HG02884 (cell line): ENCODE data around the gene ARHGAP8.
"Not testable (repeated sequence)": the region's sequence is repeated elsewhere in the genome, so short reads cannot be mapped to it uniquely, and the experiment has no call there.

Experiments used
- ATAC-seq: cut with Tn5 transposase; IDR thresholded peaks from one replicate; pipeline ENCODE4 v1.9.1; 2021; ENCODE audit warnings: mild to moderate bottlenecking, moderate library complexity; ENCODE audit not compliant: unreplicated experiment

The ARHGAP8 gene

DNA sequence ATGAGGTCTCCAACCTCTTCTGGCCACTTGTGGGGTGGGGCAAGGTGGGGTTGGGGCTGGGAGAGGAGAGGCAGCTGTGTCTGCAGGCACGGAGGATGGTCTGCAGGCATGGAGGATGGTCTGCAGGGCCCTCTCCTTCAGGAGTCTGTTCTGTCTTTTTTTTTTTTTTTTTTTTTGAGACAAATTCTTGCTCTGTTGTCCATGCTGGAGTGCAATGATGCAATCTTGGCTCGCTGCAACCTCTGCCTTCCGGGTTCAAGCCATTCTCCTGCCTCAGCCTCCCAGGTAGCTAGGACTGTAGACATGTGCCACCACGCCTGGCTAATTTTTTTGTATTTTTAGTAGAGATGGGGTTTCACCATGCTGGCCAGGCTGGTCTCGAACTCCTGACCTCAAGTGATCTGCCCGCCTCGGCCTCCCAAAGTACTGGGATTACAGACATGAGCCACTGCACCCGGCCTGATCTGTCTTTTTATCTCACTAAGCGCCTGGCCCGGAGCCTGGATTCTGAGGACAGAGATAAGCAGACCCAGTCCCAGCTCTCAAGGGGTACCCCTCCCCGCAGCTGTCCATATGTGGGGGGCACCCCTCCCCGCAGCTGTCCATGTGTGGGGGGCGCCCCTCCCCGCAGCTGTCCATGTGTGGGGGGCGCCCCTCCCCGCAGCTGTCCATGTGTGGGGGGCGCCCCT lies 47.7 kb downstream of the ARHGAP8 start:
- ATAC-seq: not testable (repeated sequence)

DNA sequence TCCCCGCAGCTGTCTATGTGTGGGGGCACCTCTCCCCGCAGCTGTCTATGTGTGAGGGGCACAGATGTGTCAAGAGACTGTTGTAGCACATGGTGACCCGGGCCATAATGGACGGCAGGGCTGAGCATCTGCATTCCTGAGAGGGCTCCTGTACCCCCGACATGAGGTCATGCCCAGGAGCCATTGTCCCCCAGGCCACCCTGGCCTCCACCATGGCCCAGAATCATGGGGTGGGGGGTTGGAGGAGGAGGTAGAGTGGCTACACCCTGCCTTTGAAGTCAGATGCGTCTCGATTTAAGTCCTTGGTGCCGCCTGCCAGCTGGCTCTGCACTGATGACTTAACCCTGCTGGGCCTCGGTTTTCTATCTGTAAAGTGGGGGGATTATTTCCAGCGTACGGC lies 49.1 kb downstream of the ARHGAP8 start:
- no peak for ATAC-seq

DNA sequence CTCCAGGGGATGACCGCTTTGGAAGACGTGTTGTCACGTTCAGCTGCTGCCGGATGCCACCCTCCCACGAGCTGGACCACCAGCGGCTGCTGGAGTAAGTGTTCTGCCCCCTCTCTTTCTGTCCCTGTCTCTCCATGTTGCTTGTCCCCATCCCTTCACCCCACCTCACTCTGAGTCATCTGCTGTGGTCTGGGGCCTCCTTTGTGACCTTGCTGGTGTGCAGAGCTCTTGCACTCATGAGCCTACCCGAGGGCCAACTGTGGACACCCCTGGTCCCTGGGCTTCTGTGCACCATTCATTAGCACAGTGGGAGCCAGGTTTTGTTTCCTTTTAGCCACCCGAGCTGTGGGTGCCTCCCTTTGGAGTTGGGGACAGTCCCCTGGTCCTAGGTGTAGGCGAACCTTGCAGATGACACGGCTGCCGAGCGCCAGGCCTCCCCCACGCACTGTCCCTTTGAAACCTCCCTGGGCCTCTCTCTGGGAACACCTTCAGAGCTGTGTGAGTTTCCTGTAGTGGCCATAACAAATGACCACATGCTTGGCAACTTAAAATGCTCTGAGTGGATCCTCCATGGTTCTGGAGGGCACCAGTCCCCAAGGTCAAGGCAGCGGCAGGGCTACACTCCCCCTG lies 49.8 kb downstream of the ARHGAP8 start:
- no peak for ATAC-seq

DNA sequence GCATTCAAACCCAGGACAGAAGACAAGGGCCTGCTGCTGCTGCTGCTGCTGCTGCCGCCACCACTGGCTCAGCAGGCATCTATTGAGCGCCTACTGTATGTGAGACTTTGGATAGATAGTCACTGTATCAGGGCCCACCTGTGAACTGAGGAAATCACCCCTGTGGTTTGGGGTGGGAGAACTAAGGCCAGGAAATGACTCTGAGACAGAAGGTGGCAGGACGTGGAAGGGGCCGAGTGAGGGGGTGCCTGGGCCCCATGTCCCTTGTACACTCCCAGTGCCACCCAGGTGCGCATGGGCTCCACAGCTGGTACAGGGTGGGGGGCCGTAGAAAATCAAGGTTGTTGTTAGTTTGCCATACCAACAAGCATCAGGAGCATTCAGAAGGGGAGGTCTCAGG lies 50.6 kb downstream of the ARHGAP8 start:
- no peak for ATAC-seq

DNA sequence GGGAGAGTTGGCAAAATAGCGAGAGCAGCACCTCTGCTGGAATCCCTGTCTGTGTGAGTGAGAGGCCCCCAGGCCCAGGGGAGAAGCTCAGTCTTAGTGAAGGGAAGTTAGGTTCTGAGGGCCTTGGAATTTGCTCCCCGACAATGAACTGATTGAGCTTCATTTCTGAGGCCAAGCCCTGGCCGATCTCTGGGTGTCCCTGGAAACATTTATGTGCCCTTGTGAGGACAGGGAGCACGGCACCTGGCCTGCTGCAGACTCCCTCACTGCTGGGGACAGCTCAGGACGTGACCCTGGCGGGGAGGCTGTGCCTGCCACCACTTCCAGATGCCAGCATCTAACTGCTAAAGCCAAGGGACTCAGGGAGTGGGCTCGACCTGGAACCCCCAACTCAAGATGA lies 52.0 kb downstream of the ARHGAP8 start:
- no peak for ATAC-seq

DNA sequence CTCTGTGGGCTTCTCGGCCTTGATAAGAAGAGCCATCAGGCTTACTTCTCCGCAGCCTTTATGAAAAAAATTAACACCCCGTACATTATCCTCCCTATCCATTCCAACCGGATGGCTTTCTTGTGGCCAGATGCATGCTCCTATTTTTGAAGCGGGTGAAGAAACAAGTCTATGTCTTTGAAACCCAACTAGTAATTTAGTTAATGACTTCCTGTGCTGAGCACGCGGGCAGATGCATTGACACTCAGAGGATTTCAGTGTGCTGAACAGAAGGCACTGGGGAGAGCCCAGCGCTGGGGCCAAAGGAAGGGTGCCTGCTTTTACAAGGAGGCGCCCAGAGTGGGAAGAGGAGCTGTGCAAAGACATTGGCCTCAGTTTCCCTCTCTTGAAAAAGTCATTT lies 53.3 kb downstream of the ARHGAP8 start:
- no peak for ATAC-seq

DNA sequence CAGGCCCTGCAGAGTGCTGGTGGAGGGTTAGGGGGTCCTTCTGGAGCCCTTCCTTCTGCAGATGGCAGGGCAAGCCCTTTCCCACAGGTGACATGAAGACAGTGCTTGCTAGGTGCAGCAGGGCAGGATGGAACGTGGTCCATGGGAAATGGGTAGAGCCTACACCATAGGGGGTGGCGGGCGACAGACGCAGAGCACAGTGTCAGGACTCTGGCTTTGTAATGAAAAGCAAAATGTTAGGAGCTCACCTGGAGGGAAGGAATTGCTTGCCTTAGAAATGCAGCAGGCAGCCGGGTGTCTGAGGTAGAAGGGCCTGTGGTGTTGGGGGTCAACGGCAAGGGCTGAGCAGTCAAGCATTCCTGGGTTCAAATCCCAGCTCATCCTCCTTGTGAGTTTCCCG lies 54.9 kb downstream of the ARHGAP8 start:
- no peak for ATAC-seq

DNA sequence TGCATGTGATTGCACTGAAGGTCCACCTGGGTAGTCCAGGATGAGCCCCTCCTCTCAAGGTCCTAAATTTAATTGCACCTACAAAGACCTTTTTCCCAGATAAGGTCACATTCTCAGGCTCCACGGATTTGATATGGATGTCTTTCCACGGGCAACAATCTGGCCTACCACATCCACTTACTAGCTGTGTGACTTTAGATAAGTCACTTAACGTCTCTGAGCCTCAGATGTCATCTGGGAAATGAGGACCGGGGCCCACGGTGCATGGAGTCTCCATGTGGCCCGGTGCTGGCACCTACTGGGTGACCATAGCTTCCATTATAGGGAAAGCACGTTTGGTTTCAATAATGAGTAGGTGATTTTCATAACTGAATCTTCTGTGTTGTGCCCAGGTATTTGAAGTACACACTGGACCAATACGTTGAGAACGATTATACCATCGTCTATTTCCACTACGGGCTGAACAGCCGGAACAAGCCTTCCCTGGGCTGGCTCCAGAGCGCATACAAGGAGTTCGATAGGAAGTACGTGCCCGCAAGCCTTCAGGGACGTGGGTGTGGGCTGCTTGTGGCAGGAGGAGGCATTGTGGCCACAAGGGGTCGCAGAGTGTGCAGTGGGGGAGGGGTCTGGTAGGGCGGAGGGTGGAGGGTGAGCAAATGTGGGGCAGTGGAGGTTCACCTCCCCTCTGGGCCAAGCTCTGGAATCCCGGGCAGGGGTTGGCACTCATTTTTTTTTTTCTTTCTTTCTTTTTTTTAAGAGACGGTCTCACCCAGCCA lies 55.7 kb downstream of the ARHGAP8 start:
- no peak for ATAC-seq

DNA sequence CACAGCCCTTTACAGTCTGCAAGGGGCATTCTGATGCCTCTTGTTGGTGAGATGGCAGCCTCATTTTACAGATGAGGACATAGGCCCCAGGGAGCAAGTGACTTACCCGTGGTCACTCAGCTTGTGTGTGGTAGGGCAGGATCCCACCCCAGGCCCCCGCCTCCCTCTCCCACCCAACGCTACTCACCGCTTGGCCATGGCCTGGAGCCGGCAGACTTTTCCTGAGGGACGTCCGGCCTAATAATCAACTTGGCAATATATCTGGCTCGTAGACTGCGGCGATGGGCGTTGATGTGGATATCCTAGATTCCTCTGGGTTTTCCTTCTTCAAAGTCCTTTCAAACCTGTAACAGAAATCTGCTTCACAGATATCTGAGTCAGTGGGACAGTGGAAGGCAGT lies 57.1 kb downstream of the ARHGAP8 start:
- ATAC-seq: no peak

DNA sequence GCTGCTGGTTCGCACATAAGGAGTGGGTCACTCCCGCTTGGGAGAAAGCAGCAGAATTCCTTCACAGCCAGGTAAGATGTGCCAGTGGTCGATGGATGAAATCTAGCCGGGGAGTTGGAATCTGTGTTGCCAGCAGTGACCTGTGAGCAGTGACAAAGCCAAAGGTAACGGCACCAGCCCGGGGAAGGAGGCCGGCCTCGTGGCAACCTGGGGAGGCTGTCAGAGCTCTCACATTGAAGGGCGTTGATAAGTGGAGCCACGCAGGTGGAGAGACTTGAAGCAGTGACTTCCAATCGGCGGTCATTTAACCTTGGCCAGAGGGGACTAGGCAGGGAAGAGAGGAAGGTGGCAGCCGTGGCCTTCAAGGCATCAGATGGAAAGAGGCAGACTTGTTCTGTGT lies 58.8 kb downstream of the ARHGAP8 start:
- ATAC-seq: no peak

DNA sequence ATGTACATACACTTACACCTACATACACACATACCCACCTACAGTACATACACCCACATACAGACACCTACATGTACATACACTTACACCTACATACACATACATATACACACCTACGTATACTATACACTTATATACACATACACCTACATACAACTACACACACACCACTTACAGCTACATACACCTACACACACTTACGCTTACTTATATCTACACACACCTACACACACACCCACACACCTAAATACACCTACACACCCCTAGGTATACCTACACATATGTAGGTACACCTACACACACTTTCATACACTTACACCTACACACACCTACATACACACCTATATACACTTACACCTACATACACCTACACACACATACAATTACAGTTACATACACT lies 61.0 kb downstream of the ARHGAP8 start:
- no peak for ATAC-seq

DNA sequence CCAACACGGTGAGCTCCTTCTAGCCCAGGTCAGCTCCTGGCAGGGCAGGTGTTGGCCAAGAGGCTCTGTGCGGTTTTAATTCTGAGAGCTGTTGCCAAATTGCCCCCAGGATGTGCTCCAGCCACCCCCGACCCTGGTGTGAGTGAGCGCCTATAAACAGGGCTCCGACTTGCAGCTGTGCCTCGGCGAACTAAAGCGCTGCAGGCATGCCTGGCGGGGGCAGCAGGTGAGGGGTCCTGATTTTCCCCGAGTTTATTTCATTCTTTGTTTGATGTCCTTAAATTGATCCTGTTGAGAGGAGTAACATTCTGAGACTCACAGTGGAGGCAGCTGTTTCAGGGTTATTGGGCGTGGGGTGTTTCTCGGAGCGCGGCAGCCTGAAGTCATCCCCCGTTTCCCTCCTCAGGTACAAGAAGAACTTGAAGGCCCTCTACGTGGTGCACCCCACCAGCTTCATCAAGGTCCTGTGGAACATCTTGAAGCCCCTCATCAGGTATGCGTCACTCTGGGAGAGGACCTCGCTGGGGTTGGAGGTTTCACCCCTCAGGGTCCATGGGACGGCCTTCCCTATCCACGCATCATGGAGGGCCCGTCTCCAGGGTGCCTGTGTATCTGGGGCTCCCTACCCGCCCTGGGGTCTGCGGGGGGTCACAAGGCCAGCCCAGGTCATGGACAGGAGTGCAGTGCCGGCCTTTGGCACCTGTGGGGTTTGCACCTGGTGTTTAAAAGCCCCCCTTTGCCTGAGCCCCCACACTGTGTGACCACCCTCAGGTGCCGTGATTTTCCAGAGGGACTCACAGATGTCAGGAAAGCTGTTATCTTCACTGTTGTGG lies 62.1 kb downstream of the ARHGAP8 start:
- no peak for ATAC-seq

DNA sequence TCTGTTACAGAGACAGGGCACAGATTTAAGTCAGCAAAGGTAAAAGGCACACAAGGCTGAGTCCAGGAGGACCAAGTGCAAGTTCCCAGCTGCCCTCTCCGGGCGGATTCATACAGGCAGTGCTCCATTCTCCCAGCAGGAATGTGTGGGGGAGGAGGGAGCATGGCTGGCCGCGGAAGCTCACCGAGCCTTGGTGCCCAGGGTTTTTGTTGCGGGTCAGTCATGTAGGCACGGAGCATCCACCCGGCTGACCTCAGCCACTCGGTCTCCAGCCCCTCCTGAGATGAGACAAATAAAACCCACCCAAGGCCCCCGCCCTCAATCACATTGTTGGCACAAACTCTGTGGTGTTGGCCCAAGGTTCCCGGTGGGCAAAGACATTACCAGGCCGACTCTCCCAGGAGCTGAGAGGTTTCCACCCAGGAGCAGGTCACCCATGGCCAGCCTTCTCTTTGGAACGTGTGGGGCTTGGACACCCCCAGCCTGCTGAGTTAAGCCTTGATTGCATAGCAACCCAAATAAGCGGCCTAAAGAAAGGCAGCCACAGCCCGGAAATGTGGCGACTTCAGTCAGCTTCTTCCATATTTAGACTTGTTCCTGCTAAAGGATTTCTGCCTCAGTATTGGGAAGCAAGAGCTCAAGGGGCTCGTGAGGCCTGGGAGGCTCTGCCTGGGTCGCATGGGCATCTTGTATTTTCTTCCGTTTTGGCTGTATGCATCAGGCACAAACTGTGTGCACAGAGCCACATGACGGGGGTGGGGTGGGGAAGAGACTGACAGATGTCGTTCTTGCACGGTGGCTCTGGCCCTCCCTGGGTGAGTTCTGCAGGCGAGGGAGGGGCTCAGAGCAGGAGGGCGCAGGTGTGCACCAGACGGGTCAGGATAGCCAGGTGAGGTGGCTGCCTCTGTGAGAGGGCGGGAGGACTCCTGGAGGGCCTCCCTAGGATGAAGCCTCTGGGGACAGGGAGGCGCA lies 63.0 kb downstream of the ARHGAP8 start:
- no peak for ATAC-seq

DNA sequence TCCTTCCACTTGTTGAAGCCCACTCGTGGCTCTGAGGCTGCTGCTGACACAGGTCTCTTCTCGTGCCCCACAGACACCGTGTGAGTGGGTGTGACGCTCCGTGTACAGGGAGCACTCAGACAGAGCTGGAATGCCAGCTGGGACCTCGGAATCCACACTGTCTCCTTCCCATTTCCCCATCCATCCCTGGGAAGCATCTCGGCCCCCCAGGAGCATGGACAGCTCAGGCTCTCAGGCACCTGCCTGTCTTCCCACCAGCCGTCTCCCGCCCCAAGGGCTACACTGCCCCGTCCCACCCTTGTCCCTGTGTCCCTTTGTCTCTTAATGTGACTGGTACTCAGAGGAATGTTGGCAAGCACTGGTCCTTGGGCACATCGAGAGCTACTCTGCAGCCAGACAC lies 63.8 kb downstream of the ARHGAP8 start:
- ATAC-seq: no peak

DNA sequence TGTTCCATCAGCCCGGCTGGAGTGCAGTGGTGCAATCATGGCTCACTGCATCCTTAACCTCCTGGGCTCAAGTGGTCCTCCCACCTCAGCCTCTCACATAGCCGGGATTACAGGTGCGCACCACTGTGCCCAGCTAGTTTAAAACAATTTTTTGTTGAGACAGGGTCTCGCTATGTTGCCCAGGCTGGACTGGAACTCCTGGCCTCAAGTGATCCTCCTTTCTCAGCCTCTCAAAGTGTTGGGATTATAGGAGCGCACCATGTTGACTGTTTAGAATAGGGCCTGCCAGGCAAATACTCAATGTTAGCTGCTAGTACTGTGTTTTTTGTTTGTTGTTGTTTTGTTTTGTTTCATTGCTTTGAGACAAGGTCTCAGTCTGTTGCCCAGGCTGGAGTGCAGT lies 66.4 kb downstream of the ARHGAP8 start:
- ATAC-seq: no peak

DNA sequence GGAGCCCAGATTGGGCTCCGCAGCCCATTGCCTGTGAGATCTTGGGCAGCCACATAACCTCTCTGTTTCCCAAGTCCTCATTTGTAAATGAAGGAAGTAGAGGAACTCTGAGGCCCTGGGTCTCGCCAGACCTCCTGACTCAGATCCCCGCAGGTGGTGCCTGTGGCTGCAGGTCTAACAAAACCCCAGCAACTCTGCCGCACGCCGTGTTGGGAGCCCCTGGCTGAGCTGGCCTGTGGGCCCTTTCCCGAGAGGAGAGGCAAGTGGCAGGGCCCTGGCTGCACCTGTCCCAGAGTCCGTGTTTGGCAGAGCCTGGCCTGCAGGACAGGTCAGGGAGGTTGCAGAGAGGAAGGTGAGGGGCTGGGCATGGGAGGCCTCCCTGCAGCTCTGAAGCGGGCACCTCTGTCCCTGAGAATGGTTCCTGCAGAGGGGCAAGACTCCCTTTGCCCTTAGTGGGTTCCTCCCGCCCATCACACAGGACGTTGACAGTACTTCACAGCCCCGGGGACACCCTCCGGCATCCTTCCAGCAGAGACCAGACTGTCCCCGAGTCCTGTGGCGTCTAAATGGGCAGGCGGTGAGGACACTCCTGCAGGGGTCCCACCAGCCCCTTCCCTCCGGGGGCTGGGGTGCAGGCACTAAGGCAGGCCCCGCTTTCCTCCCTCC lies 67.7 kb downstream of the ARHGAP8 start:
- no peak for ATAC-seq

DNA sequence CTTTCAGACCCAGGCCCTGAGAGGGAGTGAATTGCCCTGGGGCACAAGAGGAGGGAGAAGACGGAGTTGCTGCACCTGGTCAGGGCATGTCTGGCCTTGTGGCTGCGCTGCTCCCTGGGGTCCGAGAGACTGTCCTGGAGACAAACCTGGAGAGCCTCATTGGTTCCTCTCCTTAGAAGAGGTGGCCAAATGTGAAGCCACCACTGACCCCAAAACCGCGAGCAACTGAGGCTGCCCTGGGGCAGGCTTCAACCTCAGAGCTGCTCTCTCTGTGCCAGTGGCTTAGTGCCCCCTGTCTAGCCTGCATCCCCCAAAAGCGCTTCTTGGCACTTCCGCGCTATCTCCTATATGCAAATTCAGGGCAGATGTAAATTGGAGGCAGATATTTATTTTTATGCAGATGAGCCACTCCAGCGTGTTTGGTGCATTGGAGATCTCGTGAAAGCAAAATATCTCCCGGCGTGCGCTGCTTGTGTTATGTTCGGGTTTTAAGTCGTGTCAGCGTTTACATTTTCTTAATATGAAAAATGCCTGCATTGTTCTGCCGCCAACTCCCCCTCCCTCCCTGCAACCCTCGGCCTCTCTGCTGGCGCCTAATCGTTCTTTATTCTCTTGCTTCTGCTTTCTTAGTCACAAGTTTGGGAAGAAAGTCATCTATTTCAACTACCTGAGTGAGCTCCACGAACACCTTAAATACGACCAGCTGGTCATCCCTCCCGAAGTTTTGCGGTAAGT lies 69.5 kb downstream of the ARHGAP8 start:
- no peak for ATAC-seq

DNA sequence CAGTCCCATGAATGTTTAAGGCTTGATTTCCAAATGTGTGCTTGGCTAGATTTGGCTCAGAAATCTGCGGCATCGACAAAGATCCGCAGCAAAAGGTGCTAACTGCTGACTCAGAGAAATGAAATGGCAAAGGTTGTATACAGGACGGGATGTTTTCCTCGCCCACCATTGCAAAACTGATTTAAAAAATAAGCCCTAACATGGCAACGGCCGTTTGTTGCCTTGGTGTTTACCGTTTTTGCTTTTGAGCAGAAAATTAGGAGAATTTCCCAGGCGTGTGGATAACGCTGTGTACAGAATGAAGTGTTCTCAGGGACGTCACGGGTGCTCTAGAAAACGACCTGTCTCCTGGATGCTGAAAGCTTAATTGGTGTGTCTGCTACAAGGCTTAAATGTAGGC lies 70.2 kb downstream of the ARHGAP8 start:
- ATAC-seq: no peak

DNA sequence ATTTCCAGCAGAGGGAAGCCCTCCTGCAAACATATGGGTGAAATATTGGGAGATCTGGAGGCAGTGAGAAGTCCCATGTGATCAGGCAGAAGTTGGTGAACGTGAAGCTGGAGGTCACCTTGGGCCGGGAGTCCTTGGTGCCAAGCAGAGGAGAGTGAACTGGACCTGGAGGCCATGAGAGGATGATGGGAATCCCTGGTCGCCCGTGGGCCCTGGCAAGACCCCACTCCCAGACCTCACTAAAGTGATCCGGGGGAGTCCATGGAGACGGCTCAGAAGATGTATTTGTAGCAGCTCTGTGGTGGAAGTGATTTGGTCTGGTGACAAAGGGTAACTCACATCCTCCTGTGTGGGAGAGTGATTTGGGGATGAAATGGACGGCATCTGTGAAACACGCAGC lies 71.0 kb downstream of the ARHGAP8 start:
- ATAC-seq: no peak
